Natural killer cell (primary cell): Measurements from ENCODE around the gene OR2A25. TPM values are rescaled to one million over a fixed set of nuclear protein-coding genes. Genes with fewer than 3 reads are reported as not detected.

Experiments used
- ATAC-seq, 3 donors: fragments of 150-1000 bp in 2 of 3; fragments of 200-7000 bp in 1 of 3; cut with Tn5 transposase; 1 replicate in 1 of 3; 2 replicates in 2 of 3; pipeline ENCODE4 v1.10.0; 2021; ENCODE audit warnings: mild to moderate bottlenecking in 2 of 3, moderate library complexity in 2 of 3
- DNase-seq, 2 donors: peaks; one replicate each; pipeline versions ENCODE4 v3.0.0 to v3.0.0-alpha.2; 2013 to 2021; ENCODE audit warnings: mixed read lengths in 1 of 2
- H3K27ac ChIP-seq: one replicate; pipeline ENCODE4 v1.5.1; 2013; ENCODE audit warnings: mild to moderate bottlenecking, low read length
- H3K27me3 ChIP-seq: one replicate; pipeline ENCODE4 v1.6.1; 2013; ENCODE audit warnings: low read length; ENCODE audit not compliant: control insufficient read depth, insufficient read depth
- H3K36me3 ChIP-seq: one replicate; pipeline ENCODE4 v1.6.1; 2013; ENCODE audit warnings: low read length; ENCODE audit not compliant: control insufficient read depth, insufficient read depth
- H3K4me1 ChIP-seq: one replicate; pipeline ENCODE4 v1.6.1; 2013; ENCODE audit warnings: low read length; ENCODE audit not compliant: control insufficient read depth, insufficient read depth
- H3K4me3 ChIP-seq: one replicate; pipeline ENCODE4 v1.5.1; 2013; ENCODE audit warnings: low read length
- H3K9me3 ChIP-seq: one replicate; pipeline ENCODE4 v1.6.1; 2013; ENCODE audit warnings: low read length; ENCODE audit not compliant: control insufficient read depth, insufficient read depth
- H3K27ac Mint-ChIP-seq, 2 donors: one replicate each; pipeline ENCODE4 v1.8.0; 2022; ENCODE audit warnings: mild to moderate bottlenecking in 2 of 2, mixed read lengths in 2 of 2, moderate library complexity in 1 of 2
- H3K27me3 Mint-ChIP-seq, 2 donors: one replicate each; pipeline ENCODE4 v1.8.0; 2022; ENCODE audit warnings: low read depth in 2 of 2, mixed read lengths in 2 of 2
- H3K36me3 Mint-ChIP-seq: one replicate; pipeline ENCODE4 v1.8.0; 2022; ENCODE audit warnings: mixed read lengths
- H3K4me1 Mint-ChIP-seq, 2 donors: one replicate each; pipeline ENCODE4 v1.8.0; 2022; ENCODE audit warnings: mixed read lengths in 2 of 2
- H3K4me3 Mint-ChIP-seq: one replicate; pipeline ENCODE4 v1.8.0; 2022; ENCODE audit warnings: mild to moderate bottlenecking, moderate library complexity, mixed read lengths
- H3K9me3 Mint-ChIP-seq, 2 donors: one replicate each; pipeline ENCODE4 v1.8.0; 2022; ENCODE audit warnings: mixed read lengths in 2 of 2
- CTCF ChIP-seq: fragments of 200-600 bp; IDR thresholded peaks from one replicate; pipeline ENCODE4 v1.8.0; 2022; ENCODE audit warnings: antibody characterized with exemption
- WGBS: methylation state at CpG from one replicate; pipeline ENCODE4 v1.1.7; 2013; ENCODE audit warnings: missing lambda C conversion rate; ENCODE audit not compliant: insufficient coverage; 5-methylcytosine and 5-hydroxymethylcytosine counted together
- intact Hi-C: fragments of 100-400 bp; cut with micrococcal nuclease; formaldehyde crosslinking; loops from one replicate; pipeline ENCODE4 v1.14.2; 2022
- total RNA-seq, 4 donors: library from RNA; stranded (reverse); fragments of 120-200 nt in 1 of 4; gene quantifications; one replicate each; pipeline versions ENCODE4 v1.2.3 to v1.2.4, GENCODE V29; 2013 to 2022

Gene OR2A25
- total RNA-seq, 3 donors from 2014 or later (not counting 1 experiment from before 2014, with no cell fraction given), result not detected

- DNase-seq, result no peak
- Mint-ChIP-seq H3K9me3 (peaks cover 0 to 4% of the 10 kb centered on the region in 2 donors), H3K27ac (no peak overlapping the region), H3K36me3 (no peaks in the 10 kb centered on the region), H3K27me3 (peaks cover 0 to 3% of the 10 kb centered on the region in 2 donors), H3K4me1 (no peaks in the 10 kb centered on the region), H3K4me3 (no peak overlapping the region)
- intact Hi-C loops, result no loop called here
- Histone ChIP-seq H3K4me3 (no peak overlapping the region), H3K9me3 (peaks cover 2% of the 10 kb centered on the region), H3K27me3 (no peaks in the 10 kb centered on the region), H3K4me1 (no peaks in the 10 kb centered on the region), H3K27ac (no peak overlapping the region), H3K36me3 (no peaks in the 10 kb centered on the region)
- ATAC-seq, result no peak
- no peak for TF ChIP-seq CTCF
Observed at GRCh38 chr7:144098776-144099175, 29.2 kb downstream of the OR2A25 start.

- H3K27me3 ChIP-seq, result no peaks in the 10 kb centered on the region
- intact Hi-C loops, result no loop called here
- TF ChIP-seq CTCF, result no peak
- DNase-seq, result no peak
- 60% methylated on average over 2 of the region's 3 CpGs for WGBS
- H3K9me3 ChIP-seq, result no peaks in the 10 kb centered on the region
- H3K4me1 ChIP-seq, result no peaks in the 10 kb centered on the region
- no peak overlapping the region for H3K27ac Mint-ChIP-seq
- H3K4me3 Mint-ChIP-seq, result no peak overlapping the region
- H3K36me3 Mint-ChIP-seq, result no peaks in the 10 kb centered on the region
- ATAC-seq, result no peak
- peaks cover 0 to 3% of the 10 kb centered on the region in 2 donors for H3K27me3 Mint-ChIP-seq
- no peak overlapping the region for H3K27ac ChIP-seq
- H3K36me3 ChIP-seq, result no peaks in the 10 kb centered on the region
- peaks cover 0 to 4% of the 10 kb centered on the region in 2 donors for H3K9me3 Mint-ChIP-seq
- no peak overlapping the region for H3K4me3 ChIP-seq
- no peaks in the 10 kb centered on the region for H3K4me1 Mint-ChIP-seq
Observed at GRCh38 chr7:144100607-144101006, 31.0 kb downstream of the OR2A25 start.

- TF ChIP-seq CTCF, result no peak
- Mint-ChIP-seq H3K36me3 (no peaks in the 10 kb centered on the region), H3K27me3 (no peaks in the 10 kb centered on the region), H3K9me3 (no peaks in the 10 kb centered on the region), H3K4me3 (no peak overlapping the region), H3K4me1 (no peaks in the 10 kb centered on the region), H3K27ac (no peak overlapping the region)
- H3K9me3 ChIP-seq, result no peaks in the 10 kb centered on the region
- no peaks in the 10 kb centered on the region for H3K27me3 ChIP-seq
- ATAC-seq (no peak), DNase-seq (no peak)
- H3K27ac ChIP-seq, result no peak overlapping the region
- no peak overlapping the region for H3K4me3 ChIP-seq
- no peaks in the 10 kb centered on the region for H3K36me3 ChIP-seq
- no peaks in the 10 kb centered on the region for H3K4me1 ChIP-seq
- intact Hi-C loops, result no loop called here
Observed at GRCh38 chr7:144102041-144102440, 32.4 kb downstream of the OR2A25 start.

- Mint-ChIP-seq H3K27me3 (peaks cover 0 to 3% of the 10 kb centered on the region in 2 donors), H3K36me3 (no peaks in the 10 kb centered on the region), H3K27ac (no peak overlapping the region), H3K9me3 (no peaks in the 10 kb centered on the region), H3K4me1 (no peaks in the 10 kb centered on the region), H3K4me3 (no peak overlapping the region)
- no peak for DNase-seq
- H3K4me3 ChIP-seq, result no peak overlapping the region
- H3K4me1 ChIP-seq, result no peaks in the 10 kb centered on the region
- H3K9me3 ChIP-seq, result no peaks in the 10 kb centered on the region
- intact Hi-C loops, result no loop called here
- ATAC-seq, result no peak
- no peak overlapping the region for H3K27ac ChIP-seq
- no peak for TF ChIP-seq CTCF
- H3K36me3 ChIP-seq, result no peaks in the 10 kb centered on the region
- no peaks in the 10 kb centered on the region for H3K27me3 ChIP-seq
Observed at GRCh38 chr7:144105211-144105610, 35.6 kb downstream of the OR2A25 start.
